IPS-18a (cell line): Measurements from ENCODE around the gene TMEM185A.
"Not testable (repeated sequence)": the region's sequence is repeated elsewhere in the genome, so short reads cannot be mapped to it uniquely, and the experiment has no call there.

ENCODE experiments used
- H3K27ac ChIP-seq: one replicate; pipeline ENCODE4 v1.5.1; 2013; ENCODE audit warnings: low read length
- H3K27me3 ChIP-seq: one replicate; pipeline ENCODE4 v1.6.1; 2013; ENCODE audit warnings: mild to moderate bottlenecking, low read length; ENCODE audit not compliant: control insufficient read depth, insufficient read depth
- H3K36me3 ChIP-seq: one replicate; pipeline ENCODE4 v1.6.1; 2013; ENCODE audit warnings: low read depth, low read length; ENCODE audit not compliant: control insufficient read depth
- H3K4me1 ChIP-seq: one replicate; pipeline ENCODE4 v1.6.1; 2013; ENCODE audit warnings: low read depth, low read length; ENCODE audit not compliant: control insufficient read depth
- H3K4me3 ChIP-seq: one replicate; pipeline ENCODE4 v1.5.1; 2013; ENCODE audit warnings: low read length
- H3K9ac ChIP-seq: one replicate; pipeline ENCODE4 v1.6.1; 2013; ENCODE audit warnings: mild to moderate bottlenecking, low read length, moderate library complexity
- H3K9me3 ChIP-seq: one replicate; pipeline ENCODE4 v1.6.1; 2013; ENCODE audit warnings: low read depth, low read length; ENCODE audit not compliant: control insufficient read depth

Gene TMEM185A

DNA sequence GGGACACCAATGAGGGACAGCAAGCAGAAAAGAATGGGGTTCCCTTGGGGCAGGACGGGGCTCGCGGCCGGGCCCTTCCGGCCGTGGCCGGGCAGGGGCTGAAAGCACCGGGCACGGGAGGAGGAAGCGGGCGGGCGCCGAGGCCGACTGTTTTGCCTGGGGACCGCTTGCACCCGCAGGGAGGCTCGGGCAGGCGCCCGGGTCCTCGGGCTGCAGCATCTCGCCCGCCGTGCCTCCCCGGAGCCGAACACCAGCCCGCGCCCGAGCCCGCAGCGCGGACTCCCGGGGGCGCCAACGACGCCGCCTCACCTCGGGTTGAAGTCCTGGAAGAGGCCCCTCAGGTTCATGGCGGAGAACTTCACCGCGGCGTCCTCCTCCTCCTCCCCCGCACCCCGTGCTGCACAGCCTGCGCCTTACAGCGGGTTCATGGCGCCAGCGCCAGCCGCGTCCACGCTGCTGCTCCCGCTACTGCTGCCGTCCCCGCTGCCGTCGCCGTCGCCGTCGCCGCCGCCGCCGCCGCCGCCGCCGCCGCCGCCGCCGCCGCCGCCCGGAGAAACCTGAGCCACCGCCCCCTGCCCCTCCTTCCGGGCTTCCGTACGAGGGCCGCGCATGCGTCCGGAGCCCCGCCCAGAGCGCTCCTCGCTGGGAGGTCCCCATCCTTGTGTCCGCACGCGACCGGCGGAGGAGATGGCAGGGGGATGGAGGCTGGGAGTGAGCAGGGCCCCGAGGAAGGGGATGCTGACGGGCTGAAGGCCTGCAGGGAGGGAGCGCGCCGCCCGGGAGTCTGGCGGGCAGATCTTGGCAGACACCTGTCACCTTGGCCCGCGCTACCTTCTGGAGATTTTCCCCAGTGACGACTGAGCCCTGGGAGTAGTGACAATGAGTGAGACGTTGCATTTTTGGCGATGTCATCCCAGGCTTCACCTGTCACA is at the start of gene TMEM185A:
TSS of gene TMEM185A (minus strand) at position 559 of the 932 bp plus-strand sequence. CDS start at position 347, 212 bp downstream.
- Histone ChIP-seq H3K36me3 (no peaks in the 10 kb centered on the region), H3K27me3 (peaks cover 20% of the 10 kb centered on the region), H3K27ac (no peak within 1 kb of the TSS), H3K9me3 (peaks cover 14% of the 10 kb centered on the region), H3K9ac (peak within 1 kb of the TSS; percentile 41), H3K4me3 (peak within 1 kb of the TSS; percentile 59), H3K4me1 (no peaks in the 10 kb centered on the region)

DNA sequence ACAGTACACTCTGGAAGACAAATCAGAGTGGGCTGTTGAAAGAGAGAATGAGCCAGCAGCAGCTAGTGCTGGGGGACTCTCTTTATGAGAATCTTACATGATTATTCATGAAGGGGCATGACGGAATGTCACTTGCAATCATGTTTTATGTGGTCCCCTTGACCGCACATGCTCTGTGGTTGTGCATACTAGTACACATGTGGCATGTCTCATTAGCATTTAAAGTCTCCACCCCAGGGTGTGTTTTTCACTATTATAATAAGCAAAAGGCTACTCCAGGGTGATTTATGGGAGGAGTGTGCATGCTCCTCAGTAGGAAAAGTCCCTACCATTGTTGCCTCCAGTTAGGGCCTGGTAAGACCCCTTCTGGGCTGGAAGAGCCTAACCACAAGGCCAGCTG is 49.6 kb upstream of the TMEM185A start:
- no peaks in the 10 kb centered on the region for H3K27me3 ChIP-seq
- peaks cover 18% of the 10 kb centered on the region for H3K4me1 ChIP-seq
- no peaks in the 10 kb centered on the region for H3K36me3 ChIP-seq
- H3K4me3 ChIP-seq = no peak overlapping the region
- no peak overlapping the region for H3K9ac ChIP-seq
- H3K9me3 ChIP-seq = no peaks in the 10 kb centered on the region
- H3K27ac ChIP-seq = no peak overlapping the region

DNA sequence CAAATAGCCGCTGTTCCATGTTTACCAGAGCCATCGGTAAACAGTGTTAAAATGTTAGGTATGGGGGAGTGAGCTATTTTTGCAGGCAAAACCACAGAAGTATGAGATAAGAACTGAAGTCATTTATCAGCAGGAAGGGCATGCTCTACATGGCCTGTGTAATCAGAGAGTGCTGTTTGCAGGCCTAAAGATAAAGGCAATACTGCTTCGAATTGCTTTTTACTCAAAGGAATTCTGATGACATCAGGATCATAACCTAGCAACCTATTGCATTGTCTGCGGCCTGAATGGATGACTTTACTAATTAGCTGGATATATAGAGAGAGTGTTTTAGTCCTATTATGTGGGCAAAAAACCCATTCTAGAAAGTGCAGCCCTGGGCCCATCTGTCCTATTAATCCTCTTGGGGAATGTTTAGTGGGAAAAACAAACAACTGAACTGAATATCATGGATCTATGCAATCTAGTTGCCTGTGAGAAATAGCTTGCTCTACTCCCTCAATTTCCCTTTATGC is 47.6 kb upstream of the TMEM185A start:
- not testable (repeated sequence) for H3K4me3 ChIP-seq, H3K9ac ChIP-seq, H3K9me3 ChIP-seq, H3K27me3 ChIP-seq, H3K27ac ChIP-seq, H3K36me3 ChIP-seq
- H3K4me1 ChIP-seq = peaks cover 18% of the 10 kb centered on the region

DNA sequence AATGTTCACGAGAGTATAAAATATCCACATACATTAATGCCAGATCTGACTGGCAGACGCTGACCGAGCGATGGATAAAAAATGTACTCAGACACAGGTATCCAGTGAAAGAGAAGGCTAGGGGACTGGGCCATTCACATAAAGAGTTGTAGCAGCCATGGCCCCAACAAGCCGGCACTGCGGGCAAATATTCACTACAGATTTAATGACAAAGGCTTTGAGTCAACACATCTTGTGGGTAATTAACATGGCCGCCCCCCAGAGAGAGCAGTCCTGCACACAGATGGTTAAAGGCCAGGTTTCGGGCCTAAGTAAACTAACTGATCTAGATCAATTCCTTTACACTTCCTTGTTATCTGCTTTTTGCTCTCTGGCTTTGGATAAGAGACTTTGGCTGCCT is 44.0 kb upstream of the TMEM185A start:
- not testable (repeated sequence) for H3K9ac ChIP-seq, H3K4me3 ChIP-seq, H3K36me3 ChIP-seq, H3K27ac ChIP-seq, H3K9me3 ChIP-seq, H3K4me1 ChIP-seq, H3K27me3 ChIP-seq

DNA sequence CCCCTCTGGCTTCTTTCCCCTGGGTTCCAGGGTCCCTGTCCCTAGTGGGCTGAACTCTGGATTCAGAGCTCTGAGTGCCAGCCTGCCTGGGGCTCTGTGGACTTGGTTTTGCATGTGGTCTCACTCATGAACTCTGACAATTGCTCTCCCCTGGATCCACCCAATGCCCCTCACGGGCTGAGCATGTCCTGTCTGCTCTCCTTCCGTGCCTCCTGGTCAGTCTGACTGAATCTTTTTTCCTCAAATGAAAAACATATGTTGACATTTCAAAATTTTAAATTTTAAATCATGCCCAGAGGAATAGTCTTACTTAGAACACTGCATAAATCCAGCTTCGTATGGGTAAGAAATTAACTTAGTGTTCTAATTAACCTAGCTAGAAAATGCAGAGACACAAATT is 43.5 kb upstream of the TMEM185A start:
- not testable (repeated sequence) for H3K27me3 ChIP-seq, H3K27ac ChIP-seq, H3K4me1 ChIP-seq, H3K36me3 ChIP-seq, H3K9ac ChIP-seq, H3K4me3 ChIP-seq, H3K9me3 ChIP-seq

DNA sequence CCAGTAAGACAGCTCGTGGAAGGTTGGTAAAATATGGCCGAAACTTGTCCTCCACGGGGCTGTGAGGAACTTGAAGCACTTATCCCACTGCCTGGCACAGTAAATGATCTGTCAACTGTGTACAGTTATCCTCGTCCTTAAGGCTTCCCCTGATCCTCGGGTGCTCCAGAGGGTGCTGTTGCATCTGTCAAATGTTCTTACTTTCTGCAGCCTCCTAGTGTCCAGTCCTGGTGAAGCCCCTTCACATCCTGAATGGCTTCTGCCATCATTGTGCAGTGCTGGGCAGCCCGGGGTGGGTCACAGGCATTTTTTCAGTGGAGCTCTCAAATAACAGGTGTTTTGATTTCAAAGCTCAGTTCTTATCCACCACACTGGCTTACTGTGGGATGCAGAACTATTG is 29.0 kb upstream of the TMEM185A start:
- H3K9me3 ChIP-seq, H3K27me3 ChIP-seq, H3K4me1 ChIP-seq, H3K36me3 ChIP-seq, H3K9ac ChIP-seq, H3K4me3 ChIP-seq, H3K27ac ChIP-seq: not testable (repeated sequence)

DNA sequence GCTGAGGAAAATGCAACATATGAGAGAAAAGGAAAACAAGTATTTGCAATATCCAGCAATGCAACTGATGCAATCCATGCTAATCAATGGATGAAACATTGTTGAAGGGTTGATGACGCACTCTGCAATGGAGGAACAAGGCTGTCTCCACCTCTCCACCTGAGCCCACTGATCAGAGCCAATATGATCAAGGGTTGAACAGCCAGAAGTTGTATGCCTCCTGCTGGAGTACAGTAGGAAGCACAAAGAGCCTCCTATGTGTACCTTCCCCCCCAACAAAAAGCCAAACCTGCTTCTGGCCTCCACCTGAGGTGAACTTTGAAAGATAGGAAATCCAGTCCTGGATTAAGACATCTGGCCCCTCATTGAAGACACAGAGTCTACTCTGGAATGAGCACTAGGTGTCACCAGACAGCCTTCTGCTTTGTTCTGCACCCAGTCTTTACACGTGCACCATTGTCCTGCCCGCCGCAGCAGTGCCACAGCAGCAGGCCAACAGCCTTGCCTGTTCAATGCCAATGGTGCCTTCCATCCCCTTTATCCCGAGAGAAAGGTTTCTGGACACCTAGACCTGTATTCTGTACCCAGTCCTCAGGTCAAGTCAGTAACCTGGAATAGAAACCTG is 24.8 kb upstream of the TMEM185A start:
- not testable (repeated sequence) for H3K36me3 ChIP-seq, H3K4me1 ChIP-seq, H3K9me3 ChIP-seq, H3K27ac ChIP-seq, H3K4me3 ChIP-seq, H3K27me3 ChIP-seq, H3K9ac ChIP-seq

DNA sequence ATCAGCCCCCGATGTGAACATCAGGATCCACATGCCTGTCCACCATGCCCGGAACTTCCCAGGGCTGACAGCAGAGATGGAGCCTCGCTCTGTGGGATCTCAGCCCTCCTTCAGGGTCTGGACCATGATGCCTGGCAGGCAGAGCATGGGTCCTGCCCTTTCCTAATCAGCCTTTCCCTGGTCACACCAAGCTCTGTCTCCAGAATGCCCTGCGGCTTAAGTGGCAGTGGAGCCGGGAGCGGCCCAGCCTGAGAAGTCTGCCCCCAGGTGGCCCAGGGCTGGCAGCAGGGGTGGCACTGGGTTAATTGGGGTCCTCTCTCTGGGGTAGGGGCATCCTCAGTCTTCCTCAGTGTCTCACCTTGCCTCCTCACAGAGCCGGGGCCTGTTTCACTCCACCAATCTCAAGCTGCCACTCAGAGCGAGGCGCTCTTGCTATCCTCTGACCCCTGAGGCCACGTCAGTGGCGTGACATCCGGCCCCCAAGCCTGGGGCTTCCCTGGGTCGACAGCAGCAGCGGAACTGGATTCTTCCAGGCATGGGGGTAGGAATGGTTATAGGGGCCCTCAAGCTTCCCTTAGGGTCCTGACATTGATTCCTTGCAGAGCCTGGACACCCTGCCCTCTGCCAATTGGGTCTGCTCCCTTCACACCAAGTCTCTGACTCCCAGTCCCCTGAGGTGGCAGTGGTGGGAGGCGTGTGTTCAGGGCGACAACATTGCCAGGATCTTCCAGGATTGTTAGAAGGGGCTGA is 20.8 kb upstream of the TMEM185A start:
- Histone ChIP-seq H3K27ac (no peak overlapping the region), H3K27me3 (no peaks in the 10 kb centered on the region), H3K4me3 (no peak overlapping the region), H3K9me3 (no peaks in the 10 kb centered on the region), H3K9ac (no peak overlapping the region), H3K36me3 (no peaks in the 10 kb centered on the region), H3K4me1 (no peaks in the 10 kb centered on the region)

DNA sequence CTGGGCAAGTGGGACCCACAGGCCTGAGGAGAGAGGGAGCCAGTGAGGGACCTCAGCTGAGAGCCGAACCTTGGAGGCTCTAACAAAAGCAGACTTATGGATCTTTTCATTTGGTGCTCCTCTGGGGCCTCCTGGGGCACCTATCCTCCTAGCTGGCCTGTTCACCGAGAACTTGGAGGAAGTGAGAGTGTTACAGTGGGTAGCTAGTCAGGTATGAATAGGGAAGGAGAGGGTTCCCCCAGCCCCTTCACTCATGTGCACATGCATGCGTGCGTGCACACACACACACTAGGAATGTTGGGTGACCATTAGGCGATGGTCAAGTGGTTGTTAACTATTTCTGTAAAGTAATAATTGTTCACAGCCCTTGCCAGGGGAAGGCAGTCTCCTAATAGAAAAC is 18.6 kb upstream of the TMEM185A start:
- Histone ChIP-seq H3K36me3 (no peaks in the 10 kb centered on the region), H3K9me3 (no peaks in the 10 kb centered on the region), H3K27me3 (no peaks in the 10 kb centered on the region), H3K4me1 (no peaks in the 10 kb centered on the region), H3K9ac (no peak overlapping the region), H3K4me3 (no peak overlapping the region), H3K27ac (no peak overlapping the region)

DNA sequence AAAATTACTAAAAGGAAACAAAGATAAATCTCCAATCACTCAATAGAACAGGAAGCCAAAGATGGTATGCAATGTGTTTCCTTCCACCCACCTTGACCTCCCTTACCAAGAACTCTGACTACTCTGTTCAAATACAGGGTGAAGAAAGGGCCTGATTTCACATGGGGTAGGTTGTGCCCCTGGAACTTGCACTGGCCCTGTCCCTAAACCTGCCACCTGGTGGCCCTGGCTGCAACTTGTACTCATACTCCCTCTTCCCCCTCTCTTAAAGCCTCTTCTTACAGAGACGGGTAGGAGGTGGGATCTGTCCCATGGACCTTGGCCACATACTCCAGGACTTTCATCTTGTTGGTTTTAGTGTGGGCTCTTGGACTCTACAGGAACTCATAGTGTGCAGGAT is 17.3 kb upstream of the TMEM185A start:
- peaks cover 10% of the 10 kb centered on the region for H3K9me3 ChIP-seq
- no peak overlapping the region for H3K4me3 ChIP-seq
- no peaks in the 10 kb centered on the region for H3K27me3 ChIP-seq
- H3K4me1 ChIP-seq = no peaks in the 10 kb centered on the region
- H3K27ac ChIP-seq = no peak overlapping the region
- H3K36me3 ChIP-seq = no peaks in the 10 kb centered on the region
- no peak overlapping the region for H3K9ac ChIP-seq

DNA sequence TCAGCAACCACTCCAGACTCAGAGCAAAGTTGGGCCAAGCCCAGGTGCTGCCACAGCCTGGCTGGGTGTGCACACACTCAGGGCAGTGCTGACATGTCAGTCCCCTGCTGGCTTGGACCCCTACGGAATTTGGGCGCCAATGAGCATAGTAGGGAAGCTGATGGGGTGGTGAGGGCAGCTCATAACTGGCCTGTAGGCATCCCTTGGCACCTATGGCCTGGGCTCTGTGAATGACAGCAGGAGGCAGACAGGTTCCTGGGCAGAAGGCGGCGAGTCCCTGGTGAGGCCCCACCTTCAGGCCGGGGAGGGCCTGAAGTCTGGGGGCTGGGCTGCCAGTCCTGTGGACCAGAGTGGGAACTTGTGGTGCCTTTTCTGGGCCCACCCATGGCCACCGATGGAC is 15.9 kb upstream of the TMEM185A start:
- H3K9me3 ChIP-seq = peaks cover 10% of the 10 kb centered on the region
- no peak overlapping the region for H3K9ac ChIP-seq
- no peak overlapping the region for H3K4me3 ChIP-seq
- no peaks in the 10 kb centered on the region for H3K36me3 ChIP-seq
- H3K27me3 ChIP-seq = no peaks in the 10 kb centered on the region
- no peak overlapping the region for H3K27ac ChIP-seq
- H3K4me1 ChIP-seq = no peaks in the 10 kb centered on the region
